ENCODE measurements around the gene CLEC1A.
"Not testable (repeated sequence)": the region's sequence is repeated elsewhere in the genome, so short reads cannot be mapped to it uniquely, and the experiment has no call there.

CLEC1A gene

GRCh38 chr12:10030446-10030845 is 68.3 kb downstream of the CLEC1A start, which contains the start of gene CLEC9A:
CLEC9A (plus strand) TSS chr12:10030682; CDS start chr12:10052688, 22,006 bp downstream.
- 96% methylated on average over 14 of the region's 14 CpGs for WGBS
- no peaks in the 10 kb centered on the region for H3K36me3 ChIP-seq (ENCODE audit: control insufficient read depth in 1 of 2, insufficient read depth in 2 of 2, low read depth in 1 of 2, low read length in 2 of 2)
- H3K4me1 ChIP-seq (ENCODE audit: control insufficient read depth, insufficient read depth, low read depth, low read length): no peaks in the 10 kb centered on the region
- H2AFZ ChIP-seq (ENCODE audit: low read depth, low read length): peak within 1 kb of the TSS; percentile 56
- no peak within 1 kb of the TSS for H3K4me2 ChIP-seq (ENCODE audit: low read length, poor library complexity, severe bottlenecking)
- H2BK15ac ChIP-seq (ENCODE audit: low read depth, poor library complexity, severe bottlenecking): no peak within 1 kb of the TSS
- peak within 1 kb of the TSS in 1 of 2 experiments; percentile 26 for H3K4ac ChIP-seq (ENCODE audit: low read depth in 1 of 2, low read length in 2 of 2)
- no peaks in the 10 kb centered on the region for H3K79me1 ChIP-seq (replicated peaks; ENCODE audit: low read length, poor library complexity, severe bottlenecking)
- peak within 1 kb of the TSS; percentile 5 for H4K8ac ChIP-seq (ENCODE audit: low read length)
- no peak within 1 kb of the TSS for H3K4me3 ChIP-seq (ENCODE audit: insufficient read depth in 1 of 2, low read depth in 1 of 2, low read length in 2 of 2)
- no peak within 1 kb of the TSS for H3K23ac ChIP-seq (ENCODE audit: low read length in 2 of 2)
- no peak within 1 kb of the TSS for H2BK5ac ChIP-seq (ENCODE audit: low read depth, low read length, poor library complexity, severe bottlenecking)
- H3K9me3 ChIP-seq (ENCODE audit: control insufficient read depth, low read length): no peaks in the 10 kb centered on the region
- no peak for DNase-seq
- H3K9ac ChIP-seq (ENCODE audit: low read length): no peak within 1 kb of the TSS
- no peak within 1 kb of the TSS for H3K14ac ChIP-seq (ENCODE audit: low read length in 2 of 2)
- peak within 1 kb of the TSS in 1 of 2 experiments; percentile 86 for H3K18ac ChIP-seq (ENCODE audit: low read depth in 1 of 2, low read length in 2 of 2)
- no peak within 1 kb of the TSS for H2BK120ac ChIP-seq (ENCODE audit: low read depth, low read length)
- H3K27me3 ChIP-seq (ENCODE audit: control insufficient read depth in 1 of 2, insufficient read depth in 1 of 2, low read length in 2 of 2): no peaks in the 10 kb centered on the region
- peak within 1 kb of the TSS; percentile 42 to 54 for H2BK12ac ChIP-seq (ENCODE audit: low read length in 2 of 2)
- peak within 1 kb of the TSS; percentile 87 for H4K91ac ChIP-seq (ENCODE audit: low read length)
- H2AK5ac ChIP-seq (ENCODE audit: low read length, severe bottlenecking): no peak within 1 kb of the TSS
- no peak within 1 kb of the TSS for H3K27ac ChIP-seq (ENCODE audit: low read length, poor library complexity, severe bottlenecking)

GRCh38 chr12:10027721-10028120 is 71.1 kb downstream of the CLEC1A start:
- H4K8ac ChIP-seq (ENCODE audit: low read length): no peak overlapping the region
- H2BK15ac ChIP-seq (ENCODE audit: low read depth, poor library complexity, severe bottlenecking): no peak overlapping the region
- H3K4me2 ChIP-seq (ENCODE audit: low read length, poor library complexity, severe bottlenecking): no peak overlapping the region
- no peak overlapping the region for H2BK5ac ChIP-seq (ENCODE audit: low read depth, low read length, poor library complexity, severe bottlenecking)
- H3K9me3 ChIP-seq (ENCODE audit: control insufficient read depth, low read length): no peaks in the 10 kb centered on the region
- WGBS: 88% methylated on average over 3 of the region's 4 CpGs
- H3K4me1 ChIP-seq (ENCODE audit: control insufficient read depth, insufficient read depth, low read depth, low read length): no peaks in the 10 kb centered on the region
- H3K14ac ChIP-seq (ENCODE audit: low read length in 2 of 2): no peak overlapping the region
- no peak overlapping the region for H2AFZ ChIP-seq (ENCODE audit: low read depth, low read length)
- H3K79me1 ChIP-seq (replicated peaks; ENCODE audit: low read length, poor library complexity, severe bottlenecking): no peaks in the 10 kb centered on the region
- no peak overlapping the region for H2BK120ac ChIP-seq (ENCODE audit: low read depth, low read length)
- no peak overlapping the region for H4K91ac ChIP-seq (ENCODE audit: low read length)
- H3K27me3 ChIP-seq (ENCODE audit: control insufficient read depth in 1 of 2, insufficient read depth in 1 of 2, low read length in 2 of 2): no peaks in the 10 kb centered on the region
- DNase-seq: peak; percentile 73
- no peak overlapping the region for H2AK5ac ChIP-seq (ENCODE audit: low read length, severe bottlenecking)
- H3K36me3 ChIP-seq (ENCODE audit: control insufficient read depth in 1 of 2, insufficient read depth in 2 of 2, low read depth in 1 of 2, low read length in 2 of 2): no peaks in the 10 kb centered on the region
- H3K4me3 ChIP-seq (ENCODE audit: insufficient read depth in 1 of 2, low read depth in 1 of 2, low read length in 2 of 2): no peak overlapping the region
- no peak overlapping the region for H3K27ac ChIP-seq (ENCODE audit: low read length, poor library complexity, severe bottlenecking)
- H3K18ac ChIP-seq (ENCODE audit: low read depth in 1 of 2, low read length in 2 of 2): no peak overlapping the region
- no peak overlapping the region for H2BK12ac ChIP-seq (ENCODE audit: low read length in 2 of 2)
- H3K4ac ChIP-seq (ENCODE audit: low read depth in 1 of 2, low read length in 2 of 2): no peak overlapping the region
- H3K23ac ChIP-seq (ENCODE audit: low read length in 2 of 2): no peak overlapping the region
- H3K9ac ChIP-seq (ENCODE audit: low read length): peak overlapping the region; percentile 47

- no peak overlapping the region for H4K91ac ChIP-seq (ENCODE audit: low read length)
- peak overlapping the region; percentile 47 for H3K9ac ChIP-seq (ENCODE audit: low read length)
- no peak overlapping the region for H2AK5ac ChIP-seq (ENCODE audit: low read length, severe bottlenecking)
- H3K27ac ChIP-seq (ENCODE audit: low read length, poor library complexity, severe bottlenecking): no peak overlapping the region
- H3K4me1 ChIP-seq (ENCODE audit: control insufficient read depth, insufficient read depth, low read depth, low read length): no peaks in the 10 kb centered on the region
- no peak overlapping the region for H4K8ac ChIP-seq (ENCODE audit: low read length)
- H3K4me2 ChIP-seq (ENCODE audit: low read length, poor library complexity, severe bottlenecking): no peak overlapping the region
- 83% methylated on average over 3 of the region's 3 CpGs for WGBS
- no peak overlapping the region for H2BK12ac ChIP-seq (ENCODE audit: low read length in 2 of 2)
- no peak for DNase-seq
- H3K14ac ChIP-seq (ENCODE audit: low read length in 2 of 2): no peak overlapping the region
- H3K23ac ChIP-seq (ENCODE audit: low read length in 2 of 2): no peak overlapping the region
- no peak overlapping the region for H2BK5ac ChIP-seq (ENCODE audit: low read depth, low read length, poor library complexity, severe bottlenecking)
- no peak overlapping the region for H3K18ac ChIP-seq (ENCODE audit: low read depth in 1 of 2, low read length in 2 of 2)
- no peaks in the 10 kb centered on the region for H3K9me3 ChIP-seq (ENCODE audit: control insufficient read depth, low read length)
- H3K27me3 ChIP-seq (ENCODE audit: control insufficient read depth in 1 of 2, insufficient read depth in 1 of 2, low read length in 2 of 2): no peaks in the 10 kb centered on the region
- no peak overlapping the region for H2BK15ac ChIP-seq (ENCODE audit: low read depth, poor library complexity, severe bottlenecking)
- H2AFZ ChIP-seq (ENCODE audit: low read depth, low read length): no peak overlapping the region
- H3K36me3 ChIP-seq (ENCODE audit: control insufficient read depth in 1 of 2, insufficient read depth in 2 of 2, low read depth in 1 of 2, low read length in 2 of 2): no peaks in the 10 kb centered on the region
- no peak overlapping the region for H3K4me3 ChIP-seq (ENCODE audit: insufficient read depth in 1 of 2, low read depth in 1 of 2, low read length in 2 of 2)
- no peaks in the 10 kb centered on the region for H3K79me1 ChIP-seq (replicated peaks; ENCODE audit: low read length, poor library complexity, severe bottlenecking)
- H2BK120ac ChIP-seq (ENCODE audit: low read depth, low read length): no peak overlapping the region
- H3K4ac ChIP-seq (ENCODE audit: low read depth in 1 of 2, low read length in 2 of 2): no peak overlapping the region
Observed at GRCh38 chr12:10027311-10027710, 71.5 kb downstream of the CLEC1A start.

GRCh38 chr12:10026666-10027065 is 72.1 kb downstream of the CLEC1A start:
- not testable (repeated sequence) for H2BK120ac ChIP-seq (ENCODE audit: low read depth, low read length); H3K9me3 ChIP-seq (ENCODE audit: control insufficient read depth, low read length); H3K9ac ChIP-seq (ENCODE audit: low read length); H3K4me3 ChIP-seq (ENCODE audit: insufficient read depth in 1 of 2, low read depth in 1 of 2, low read length in 2 of 2); H3K4me1 ChIP-seq (ENCODE audit: control insufficient read depth, insufficient read depth, low read depth, low read length); H3K23ac ChIP-seq (ENCODE audit: low read length in 2 of 2); H3K36me3 ChIP-seq (ENCODE audit: control insufficient read depth in 1 of 2, insufficient read depth in 2 of 2, low read depth in 1 of 2, low read length in 2 of 2); H3K14ac ChIP-seq (ENCODE audit: low read length in 2 of 2); DNase-seq; H2BK15ac ChIP-seq (ENCODE audit: low read depth, poor library complexity, severe bottlenecking); H2BK5ac ChIP-seq (ENCODE audit: low read depth, low read length, poor library complexity, severe bottlenecking); H3K27me3 ChIP-seq (ENCODE audit: control insufficient read depth in 1 of 2, insufficient read depth in 1 of 2, low read length in 2 of 2); H4K91ac ChIP-seq (ENCODE audit: low read length); H4K8ac ChIP-seq (ENCODE audit: low read length); H3K79me1 ChIP-seq (replicated peaks; ENCODE audit: low read length, poor library complexity, severe bottlenecking); H3K18ac ChIP-seq (ENCODE audit: low read depth in 1 of 2, low read length in 2 of 2); H3K27ac ChIP-seq (ENCODE audit: low read length, poor library complexity, severe bottlenecking); H3K4me2 ChIP-seq (ENCODE audit: low read length, poor library complexity, severe bottlenecking); H2AK5ac ChIP-seq (ENCODE audit: low read length, severe bottlenecking); H2AFZ ChIP-seq (ENCODE audit: low read depth, low read length); H3K4ac ChIP-seq (ENCODE audit: low read depth in 1 of 2, low read length in 2 of 2); H2BK12ac ChIP-seq (ENCODE audit: low read length in 2 of 2)
- 92% methylated on average over 3 of the region's 4 CpGs for WGBS

All from mesenchymal stem cell (in vitro differentiated cells and primary cell).